Fibroblast of skin of back (primary cell): Measurements from ENCODE around the gene ATP6V1A.

Source experiments
- DNase-seq: peaks from one replicate; pipeline ENCODE4 v3.0.0-alpha.2; 2013

ATP6V1A gene

GRCh38 chr3:113747283-113748046, 630 bp downstream of the ATP6V1A start:
- DNase-seq: peak; percentile 4

- DNase-seq: no peak
Observed at GRCh38 chr3:113751141-113751540, 4.3 kb downstream of the ATP6V1A start.

- no peak for DNase-seq
Observed at GRCh38 chr3:113753376-113753985, 6.6 kb downstream of the ATP6V1A start.

- DNase-seq: no peak
Observed at GRCh38 chr3:113754494-113755159, 7.8 kb downstream of the ATP6V1A start.

- DNase-seq: peak; percentile 85
Observed at GRCh38 chr3:113758389-113759024, 11.7 kb downstream of the ATP6V1A start.

- DNase-seq: no peak
Observed at GRCh38 chr3:113764698-113765097, 17.9 kb downstream of the ATP6V1A start.

- DNase-seq: peak; percentile 49
Observed at GRCh38 chr3:113769551-113769950, 22.7 kb downstream of the ATP6V1A start.

- no peak for DNase-seq
Observed at GRCh38 chr3:113771993-113772392, 25.2 kb downstream of the ATP6V1A start.

GRCh38 chr3:113773381-113773780, 26.5 kb downstream of the ATP6V1A start:
- DNase-seq: peak; percentile 61

GRCh38 chr3:113775516-113775915, 28.7 kb downstream of the ATP6V1A start:
- no peak for DNase-seq

- no peak for DNase-seq
Observed at GRCh38 chr3:113776564-113776963, 29.7 kb downstream of the ATP6V1A start.

GRCh38 chr3:113783463-113783862, 36.6 kb downstream of the ATP6V1A start:
- DNase-seq: peak; percentile 98

GRCh38 chr3:113783980-113784379, 37.1 kb downstream of the ATP6V1A start:
- DNase-seq: peak; percentile 41

GRCh38 chr3:113791381-113791780, 44.5 kb downstream of the ATP6V1A start:
- DNase-seq: peak; percentile 10

- DNase-seq: no peak
Observed at GRCh38 chr3:113794526-113794925, 47.7 kb downstream of the ATP6V1A start.

GRCh38 chr3:113795693-113796092, 48.9 kb downstream of the ATP6V1A start:
- DNase-seq: no peak

- DNase-seq: no peak
Observed at GRCh38 chr3:113802795-113803455, 56.1 kb downstream of the ATP6V1A start.

- DNase-seq: no peak
Observed at GRCh38 chr3:113804661-113805060, 57.8 kb downstream of the ATP6V1A start.

- DNase-seq: no peak
Observed at GRCh38 chr3:113805249-113805648, 58.4 kb downstream of the ATP6V1A start.

GRCh38 chr3:113812854-113813253, 66.0 kb downstream of the ATP6V1A start:
- DNase-seq: no peak

GRCh38 chr3:113819866-113820265, 73.0 kb downstream of the ATP6V1A start:
- DNase-seq: no peak

- DNase-seq: peak; percentile 30
Observed at GRCh38 chr3:113825090-113825489, 78.3 kb downstream of the ATP6V1A start.

GRCh38 chr3:113828600-113828999, 81.8 kb downstream of the ATP6V1A start:
- no peak for DNase-seq
